HepG2 (cell line): ENCODE results near the gene ACSL5. TPM values are rescaled to one million over a fixed set of nuclear protein-coding genes. Genes with fewer than 3 reads are reported as not detected.

ENCODE experiments used
- ATAC-seq: fragments of 200-7000 bp; cut with Tn5 transposase; 3 replicates; pipeline ENCODE4 v1.9.1; 2020; ENCODE audit warnings: mild to moderate bottlenecking, moderate library complexity
- BruUV-seq: library from RNA; stranded (reverse); fragments of 400-500 nt; replicated peaks from 2 replicates; lab custom pipeline; 2021; lab: Mats Ljungman, UMichigan
- CTCF ChIA-PET: fragments of 300-600 bp; formaldehyde crosslinking; extraction: SDS; loops from one replicate; lab custom pipeline; 2021; ENCODE audit warnings: low total read pairs, inconsistent platforms, low intra/inter-chr PET ratio; lab: Yijun Ruan, JAX
- POLR2A ChIA-PET: fragments of 350-600 bp; sonication (Branson Sonifier 250); formaldehyde crosslinking; loops from one replicate; lab custom pipeline; 2020; ENCODE audit warnings: antibody characterized with exemption, inconsistent platforms; lab: Yijun Ruan, JAX
- DNase-seq: peaks from one replicate; pipeline ENCODE4 v3.0.0-alpha.2; 2015; ENCODE audit warnings: low spot score
- FAIRE-seq: peaks from 3 replicates; lab custom pipeline; 2011; peaks lifted over from hg19 to GRCh38; lab: Jason Lieb, UNC
- H2AFZ ChIP-seq: one replicate; pipeline ENCODE4 v1.6.1; 2011; ENCODE audit warnings: low read length, inconsistent platforms
- H3K27ac ChIP-seq: fragments of 300-600 bp; 3 replicates; pipeline ENCODE4 v1.8.0; 2011; ENCODE audit warnings: mixed run types, mild to moderate bottlenecking, mixed read lengths, low read length, inconsistent platforms; ENCODE audit not compliant: insufficient read depth; ENCODE audit errors: extremely low read length
- H3K27me3 ChIP-seq, 2 experiments: fragments of 200-600 bp in 1 of 2; 2 replicates in 1 of 2; 3 replicates in 1 of 2; pipeline versions ENCODE4 v1.6.0 to v1.8.0; 2011; ENCODE audit warnings: low read length in 2 of 2, mild to moderate bottlenecking in 2 of 2, moderate library complexity in 2 of 2, inconsistent platforms in 1 of 2; ENCODE audit not compliant: insufficient read depth in 2 of 2, control insufficient read depth in 1 of 2
- H3K36me3 ChIP-seq, 2 experiments: fragments of 200-600 bp in 1 of 2; replicated peaks in 1 of 2; 2 replicates in 1 of 2; 3 replicates in 1 of 2; pipeline versions ENCODE4 v1.5.1 to v1.8.0; 2011; ENCODE audit warnings: low read length in 2 of 2, inconsistent platforms in 1 of 2; ENCODE audit not compliant: insufficient read depth in 2 of 2, control insufficient read depth in 1 of 2
- H3K4me1 ChIP-seq: 2 replicates; pipeline ENCODE4 v1.5.1; 2012; ENCODE audit warnings: low read length, inconsistent platforms; ENCODE audit not compliant: insufficient read depth
- H3K4me2 ChIP-seq: 2 replicates; pipeline ENCODE4 v1.6.0; 2011; ENCODE audit warnings: low read depth, low read length, inconsistent platforms
- H3K4me3 ChIP-seq, 3 experiments: fragments of 200-600 bp in 1 of 3; sonication (generic), shearing (Covaris generic) in 1 of 3; replicated peaks in 1 of 3; 2 replicates each; pipeline ENCODE4 v1.5.1; 2011 to 2016; ENCODE audit warnings: low read length in 3 of 3, inconsistent platforms in 2 of 3, low read depth in 2 of 3, mild to moderate bottlenecking in 2 of 3, control low read depth in 1 of 3, mixed read lengths in 1 of 3; ENCODE audit not compliant: insufficient read depth in 1 of 3
- H3K79me2 ChIP-seq: one replicate; pipeline ENCODE4 v1.6.1; 2011; ENCODE audit warnings: low read length, inconsistent platforms; ENCODE audit not compliant: insufficient read depth
- H3K9ac ChIP-seq: 2 replicates; pipeline ENCODE4 v1.6.0; 2011; ENCODE audit warnings: mild to moderate bottlenecking, low read depth, low read length, inconsistent platforms; ENCODE audit not compliant: insufficient read depth
- H3K9me3 ChIP-seq: 2 replicates; pipeline ENCODE4 v1.5.1; 2012; ENCODE audit warnings: mild to moderate bottlenecking, low read length
- H4K20me1 ChIP-seq: 2 replicates; pipeline ENCODE4 v1.6.0; 2011; ENCODE audit warnings: inconsistent platforms, mild to moderate bottlenecking, low read length, moderate library complexity; ENCODE audit not compliant: insufficient read depth
- CENPX ChIP-seq: sonication (generic); formaldehyde crosslinking; IDR thresholded peaks from 2 replicates; pipeline ENCODE4 v1.9.0; 2021; ENCODE audit warnings: mild to moderate bottlenecking, missing genetic modification reagents, moderate library complexity
- DDIT3 ChIP-seq: sonication (generic); formaldehyde crosslinking; IDR thresholded peaks from 2 replicates; pipeline ENCODE4 v1.4.0; 2020; ENCODE audit warnings: mild to moderate bottlenecking, missing genetic modification reagents
- ELF3 ChIP-seq: IDR thresholded peaks from 2 replicates; pipeline ENCODE4 v1.6.1; 2016; ENCODE audit warnings: missing genetic modification reagents, missing compliant biosample characterization
- FOXK2 ChIP-seq: fragments of 450-650 bp; IDR thresholded peaks from 2 replicates; pipeline ENCODE4 v1.6.1; 2016
- NCOA5 ChIP-seq: sonication (generic); formaldehyde crosslinking; IDR thresholded peaks from 2 replicates; pipeline ENCODE4 v1.4.0; 2020; ENCODE audit warnings: missing genetic modification reagents
- ZNF629 ChIP-seq: sonication (generic); formaldehyde crosslinking; conservative IDR thresholded peaks from 2 replicates; pipeline ENCODE4 v1.5.0; 2020; ENCODE audit warnings: missing genetic modification reagents
- ZNF646 ChIP-seq: sonication (generic); formaldehyde crosslinking; IDR thresholded peaks from 2 replicates; pipeline ENCODE4 v1.9.0; 2021; ENCODE audit warnings: mild to moderate bottlenecking, missing genetic modification reagents
- WGBS: methylation state at CpG from one replicate; pipeline ENCODE4 v1.1.6; 2017; ENCODE audit warnings: low lambda C conversion rate; 5-methylcytosine and 5-hydroxymethylcytosine counted together
- in situ Hi-C: cut with HindIII; loops from 2 replicates; pipeline ENCODE4 v1.10.0; 2017; ENCODE audit warnings: low pct_unique_long_range_greater_than_20kb; ENCODE audit not compliant: extremely low pct_ligation_motif_present
- intact Hi-C: fragments of 100-400 bp; cut with micrococcal nuclease; formaldehyde crosslinking; loops from one replicate; pipeline ENCODE4 v1.10.0; 2022; ENCODE audit not compliant: unreplicated experiment
- polyA plus RNA-seq, 8 experiments: library from polyadenylated mRNA; depleted of rRNA in 3 of 8; stranded (reverse) in 7 of 8; unstranded in 1 of 8; fragments of >200 nt; fragmentation: Illumina TruSeq in 4 of 8; extraction: Trizol in 4 of 8; gene quantifications; 2 replicates each; pipeline versions ENCODE4 v1.2.1 to v1.2.3, GENCODE V29; 2011 to 2016; ENCODE audit warnings: low read depth in 4 of 8, missing spikeins in 1 of 8, mixed read lengths in 1 of 8; ENCODE audit not compliant: insufficient read depth in 1 of 8
- total RNA-seq, 5 experiments: library from RNA; depleted of rRNA; stranded (reverse); fragments of >200 nt; fragmentation: Illumina TruSeq; extraction: Trizol; gene quantifications; 2 replicates each; pipeline ENCODE4 v1.2.3, GENCODE V29; 2016; ENCODE audit warnings: low read depth in 1 of 5
- TF ChIP-seq, protein P1 (sequence below): sonication (generic); formaldehyde crosslinking; IDR thresholded peaks from 2 replicates; pipeline ENCODE4 v1.5.0; 2020; ENCODE audit warnings: mild to moderate bottlenecking, missing genetic modification reagents, borderline replicate concordance
- TF ChIP-seq, protein P2 (sequence below): IDR thresholded peaks from 2 replicates; pipeline ENCODE4 v1.6.1; 2012; ENCODE audit warnings: low read length, improper control_type of control experiment

Gene ACSL5
- total and polyA plus RNA-seq, 2 of the 13 experiments (the other 11 are each of a cell fraction or from before 2014, with no cell fraction given), result 56.4 to 82.5 TPM

GRCh38 chr10:112335868-112336265, 38.0 kb upstream of the ACSL5 start (continued):
- TF ChIP-seq, protein P1, sequence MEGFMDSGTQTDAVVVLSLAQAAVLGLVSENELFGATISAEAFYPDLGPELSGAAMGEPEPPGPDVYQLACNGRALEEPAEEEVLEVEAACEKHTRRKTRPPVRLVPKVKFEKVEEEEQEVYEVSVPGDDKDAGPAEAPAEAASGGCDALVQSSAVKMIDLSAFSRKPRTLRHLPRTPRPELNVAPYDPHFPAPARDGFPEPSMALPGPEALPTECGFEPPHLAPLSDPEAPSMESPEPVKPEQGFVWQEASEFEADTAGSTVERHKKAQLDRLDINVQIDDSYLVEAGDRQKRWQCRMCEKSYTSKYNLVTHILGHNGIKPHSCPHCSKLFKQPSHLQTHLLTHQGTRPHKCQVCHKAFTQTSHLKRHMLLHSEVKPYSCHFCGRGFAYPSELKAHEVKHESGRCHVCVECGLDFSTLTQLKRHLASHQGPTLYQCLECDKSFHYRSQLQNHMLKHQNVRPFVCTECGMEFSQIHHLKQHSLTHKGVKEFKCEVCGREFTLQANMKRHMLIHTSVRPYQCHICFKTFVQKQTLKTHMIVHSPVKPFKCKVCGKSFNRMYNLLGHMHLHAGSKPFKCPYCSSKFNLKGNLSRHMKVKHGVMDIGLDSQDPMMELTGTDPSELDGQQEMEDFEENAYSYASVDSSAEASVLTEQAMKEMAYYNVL (CRISPR knock-in tag), result no peak
- TF ChIP-seq ELF3 (peak; percentile 39), CENPX (CRISPR knock-in tag) (no peak)

DNA sequence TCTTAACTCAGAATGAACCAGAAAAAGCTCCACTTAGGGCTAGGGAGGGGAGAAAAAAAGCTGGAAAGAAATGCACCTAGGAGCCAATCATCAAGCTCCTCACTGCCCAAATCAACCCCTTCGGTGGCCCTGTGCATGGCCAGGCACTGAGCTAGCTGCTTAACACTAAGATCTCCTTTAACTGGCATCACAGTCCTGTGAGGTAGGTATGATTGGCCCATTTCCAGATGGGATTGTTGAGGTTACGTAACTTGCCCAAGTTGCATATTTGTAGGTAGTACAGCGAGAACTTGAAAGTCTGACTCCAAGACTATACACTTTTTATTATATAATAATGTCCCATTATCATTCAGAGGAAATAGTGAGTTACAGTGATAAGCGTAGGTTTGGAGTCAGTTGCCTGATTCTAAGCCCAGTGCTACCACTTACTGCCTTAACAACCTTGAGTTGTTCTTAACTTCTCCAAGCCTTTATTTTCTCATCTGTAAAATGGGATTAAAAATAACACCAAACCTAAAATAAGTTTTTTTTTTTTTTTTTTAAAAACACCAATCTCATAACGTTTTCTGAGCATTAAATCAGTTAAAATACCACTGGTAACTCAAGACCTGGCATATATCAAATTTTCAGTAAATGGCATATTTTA, 37.2 kb upstream of the ACSL5 start:
- H2AFZ ChIP-seq, result no peak overlapping the region
- ATAC-seq, result no peak
- WGBS, result 65% methylated on average over 5 of the region's 5 CpGs
- no peak for DNase-seq
- POLR2A ChIA-PET, result no interaction called here
- H3K9ac ChIP-seq, result no peak overlapping the region
- no peaks in the 10 kb centered on the region for H3K9me3 ChIP-seq
- no peaks in the 10 kb centered on the region for H3K79me2 ChIP-seq
- CTCF ChIA-PET, result no interaction called here
- no TSS peak for BruUV-seq
- no peak for FAIRE-seq
- intact Hi-C loops, result no loop called here
- H4K20me1 ChIP-seq, result no peaks in the 10 kb centered on the region
- H3K4me2 ChIP-seq, result peak overlapping the region; percentile 52; the same call in 1 of the 2 replicates
- H3K4me3 ChIP-seq, result no peak overlapping the region
- in situ Hi-C loops, result loop anchor here (25.0 kb wide), 1 partner anchor 101 kb away; the partner anchor contains the start of genes VTI1A and ZDHHC6
- H3K27me3 ChIP-seq, result no peaks in the 10 kb centered on the region
- no peaks in the 10 kb centered on the region for H3K36me3 ChIP-seq
- H3K27ac ChIP-seq, result no peak overlapping the region
- peak; percentile 61; the same call in 1 of the 2 replicates for TF ChIP-seq ZNF629
- TF ChIP-seq, protein P2, sequence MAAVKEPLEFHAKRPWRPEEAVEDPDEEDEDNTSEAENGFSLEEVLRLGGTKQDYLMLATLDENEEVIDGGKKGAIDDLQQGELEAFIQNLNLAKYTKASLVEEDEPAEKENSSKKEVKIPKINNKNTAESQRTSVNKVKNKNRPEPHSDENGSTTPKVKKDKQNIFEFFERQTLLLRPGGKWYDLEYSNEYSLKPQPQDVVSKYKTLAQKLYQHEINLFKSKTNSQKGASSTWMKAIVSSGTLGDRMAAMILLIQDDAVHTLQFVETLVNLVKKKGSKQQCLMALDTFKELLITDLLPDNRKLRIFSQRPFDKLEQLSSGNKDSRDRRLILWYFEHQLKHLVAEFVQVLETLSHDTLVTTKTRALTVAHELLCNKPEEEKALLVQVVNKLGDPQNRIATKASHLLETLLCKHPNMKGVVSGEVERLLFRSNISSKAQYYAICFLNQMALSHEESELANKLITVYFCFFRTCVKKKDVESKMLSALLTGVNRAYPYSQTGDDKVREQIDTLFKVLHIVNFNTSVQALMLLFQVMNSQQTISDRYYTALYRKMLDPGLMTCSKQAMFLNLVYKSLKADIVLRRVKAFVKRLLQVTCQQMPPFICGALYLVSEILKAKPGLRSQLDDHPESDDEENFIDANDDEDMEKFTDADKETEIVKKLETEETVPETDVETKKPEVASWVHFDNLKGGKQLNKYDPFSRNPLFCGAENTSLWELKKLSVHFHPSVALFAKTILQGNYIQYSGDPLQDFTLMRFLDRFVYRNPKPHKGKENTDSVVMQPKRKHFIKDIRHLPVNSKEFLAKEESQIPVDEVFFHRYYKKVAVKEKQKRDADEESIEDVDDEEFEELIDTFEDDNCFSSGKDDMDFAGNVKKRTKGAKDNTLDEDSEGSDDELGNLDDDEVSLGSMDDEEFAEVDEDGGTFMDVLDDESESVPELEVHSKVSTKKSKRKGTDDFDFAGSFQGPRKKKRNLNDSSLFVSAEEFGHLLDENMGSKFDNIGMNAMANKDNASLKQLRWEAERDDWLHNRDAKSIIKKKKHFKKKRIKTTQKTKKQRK, result no peak
- no peak for TF ChIP-seq DDIT3 (CRISPR knock-in tag)
- no peak for TF ChIP-seq FOXK2
- no peak for TF ChIP-seq ZNF646 (CRISPR knock-in tag)
- no peak for TF ChIP-seq NCOA5
- peaks cover 41% of the 10 kb centered on the region for H3K4me1 ChIP-seq
